HG03469 (cell line): Measurements from ENCODE around the gene RALB.
"Not testable (repeated sequence)": the region's sequence is repeated elsewhere in the genome, so short reads cannot be mapped to it uniquely, and the experiment has no call there.

Experiments used
- ATAC-seq: cut with Tn5 transposase; IDR thresholded peaks from one replicate; pipeline ENCODE4 v1.9.1; 2021; ENCODE audit warnings: mild to moderate bottlenecking, moderate library complexity, moderate number of reproducible peaks; ENCODE audit not compliant: unreplicated experiment

The RALB gene

DNA sequence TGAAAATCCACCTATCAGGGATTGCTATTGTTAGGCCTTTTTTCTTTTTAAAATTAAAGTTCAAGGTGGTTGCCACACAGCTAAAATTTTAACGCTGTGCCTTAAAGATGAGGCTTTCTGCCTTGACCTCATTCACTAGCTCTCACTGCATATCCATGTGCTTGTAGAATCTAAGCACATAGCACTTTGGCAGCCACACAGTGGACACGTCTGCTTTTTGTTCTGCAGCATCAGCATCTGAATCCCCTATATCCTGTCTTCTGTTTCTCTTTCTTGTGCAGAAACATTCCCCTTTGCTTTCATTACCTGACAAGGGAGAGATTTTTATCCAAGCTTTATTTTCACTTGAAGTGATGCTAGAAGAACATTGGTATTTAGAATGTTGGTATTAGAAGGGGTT, 38.1 kb downstream of the RALB start:
- ATAC-seq, result no peak

- no peak for ATAC-seq
Observed at GRCh38 chr2:120291401-120292311, 39.0 kb downstream of the RALB start.

- ATAC-seq, result peak; percentile 16
Observed at GRCh38 chr2:120293096-120294007, 40.7 kb downstream of the RALB start.

- ATAC-seq, result peak; percentile 91
Observed at GRCh38 chr2:120294008-120294340, 41.3 kb downstream of the RALB start.

DNA sequence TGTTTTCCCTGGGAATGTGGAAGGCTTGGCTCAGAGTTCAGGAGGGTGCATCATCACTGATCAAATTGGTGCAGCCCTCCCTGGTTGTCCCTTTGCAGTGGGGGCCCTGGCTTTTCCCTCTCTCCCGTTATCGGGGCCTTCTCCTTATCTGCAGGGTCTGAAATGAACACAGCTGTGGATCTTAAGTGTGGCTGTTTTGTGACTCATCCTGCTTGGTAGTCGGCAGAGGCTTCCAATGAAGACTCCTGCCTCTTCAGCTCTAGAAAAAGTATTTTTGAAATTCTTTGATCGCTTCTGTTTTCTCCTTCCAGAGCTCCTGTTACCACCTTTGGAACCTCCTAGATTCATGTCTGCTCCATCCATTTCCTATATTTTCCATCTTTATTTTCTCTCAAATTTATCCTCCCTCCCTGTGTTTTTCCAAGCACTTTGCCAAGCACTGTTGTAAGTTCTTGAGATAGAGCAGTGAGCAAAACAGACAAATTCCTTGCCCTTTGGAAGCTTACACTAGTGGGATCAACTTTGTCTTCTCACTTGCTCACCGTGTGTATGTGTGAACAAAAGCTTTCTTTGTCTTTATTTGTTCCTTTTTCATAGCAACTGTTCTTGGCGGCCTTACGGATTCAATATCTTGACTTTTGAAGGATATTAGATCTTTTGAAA, 45.7 kb downstream of the RALB start:
- no peak for ATAC-seq

DNA sequence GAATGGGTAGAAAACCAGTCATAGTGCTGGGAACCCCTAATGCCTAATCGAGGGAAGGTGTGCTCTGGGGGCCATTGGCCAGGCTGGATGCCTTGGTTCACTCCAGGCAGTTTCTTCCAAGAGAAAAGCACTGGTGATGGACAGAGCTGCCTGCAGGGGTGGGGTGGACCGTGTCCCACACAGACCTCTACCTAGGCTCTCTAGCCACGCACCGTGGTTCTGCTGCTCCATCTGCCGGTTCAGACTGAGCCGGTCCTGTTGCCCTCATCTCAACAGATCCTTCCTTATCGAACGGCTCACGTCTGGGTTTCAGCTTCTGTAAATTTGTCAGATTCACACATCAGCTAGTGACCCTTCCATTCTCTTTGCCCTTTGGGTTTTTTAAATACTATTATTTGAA, 46.4 kb downstream of the RALB start:
- no peak for ATAC-seq

DNA sequence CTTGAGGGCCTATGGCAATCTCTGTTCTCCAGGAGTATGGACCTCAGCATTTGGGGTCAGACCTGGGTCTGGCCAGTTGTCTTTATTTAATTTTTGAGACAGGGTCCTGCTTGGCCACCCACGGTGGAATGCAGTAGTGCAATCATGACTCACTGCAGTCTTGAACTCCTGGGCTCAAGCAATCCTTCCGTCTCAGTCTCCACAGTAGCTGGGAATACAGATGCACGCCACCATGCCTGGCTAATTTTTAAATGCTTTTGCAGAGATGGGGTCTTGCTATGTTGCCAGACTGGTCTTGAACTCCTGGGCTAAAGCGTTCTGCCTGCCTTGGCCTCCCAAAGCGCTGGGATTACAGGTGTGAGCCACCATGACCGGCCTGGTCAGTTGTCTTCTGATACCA, 46.9 kb downstream of the RALB start:
- ATAC-seq, result no peak

DNA sequence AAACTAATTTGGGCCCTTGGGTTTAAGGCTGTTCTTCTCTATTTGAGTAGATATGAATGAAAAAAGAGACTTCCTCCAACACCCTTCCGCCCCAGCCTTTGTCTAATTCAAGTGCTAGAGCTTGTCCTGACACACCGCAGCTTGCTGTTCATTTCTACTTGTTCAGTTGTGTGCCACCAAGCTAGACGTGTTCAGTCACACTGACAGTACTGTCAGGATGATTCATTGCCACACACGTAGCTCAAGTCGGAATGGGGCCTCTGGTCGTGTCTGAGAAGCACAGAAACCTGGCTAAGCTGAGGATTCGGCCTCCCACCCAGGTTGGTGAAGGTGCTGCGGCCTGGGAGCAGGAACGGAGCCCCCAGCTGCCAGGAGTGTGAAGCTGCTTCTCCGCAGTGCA, 47.7 kb downstream of the RALB start:
- ATAC-seq, result no peak

DNA sequence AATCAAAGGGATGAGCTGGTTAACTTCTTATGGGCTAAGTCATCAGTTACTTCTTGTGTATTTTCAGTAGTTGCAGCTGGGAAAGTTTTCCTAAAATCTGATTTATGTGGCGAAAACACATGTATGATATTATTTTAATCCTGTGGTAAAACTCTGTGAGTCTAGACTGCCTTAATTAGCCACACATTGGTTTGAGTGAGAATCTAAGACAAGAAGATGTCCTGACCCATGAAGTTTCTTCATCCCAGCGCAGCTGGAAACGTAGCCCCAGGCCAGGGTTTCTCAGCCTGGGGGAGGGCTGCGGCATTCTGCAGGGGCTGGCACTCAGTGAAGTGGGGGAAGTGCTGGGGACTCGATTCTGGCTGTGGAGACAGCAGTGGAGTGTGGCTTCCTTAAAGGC, 48.6 kb downstream of the RALB start:
- ATAC-seq, result no peak

DNA sequence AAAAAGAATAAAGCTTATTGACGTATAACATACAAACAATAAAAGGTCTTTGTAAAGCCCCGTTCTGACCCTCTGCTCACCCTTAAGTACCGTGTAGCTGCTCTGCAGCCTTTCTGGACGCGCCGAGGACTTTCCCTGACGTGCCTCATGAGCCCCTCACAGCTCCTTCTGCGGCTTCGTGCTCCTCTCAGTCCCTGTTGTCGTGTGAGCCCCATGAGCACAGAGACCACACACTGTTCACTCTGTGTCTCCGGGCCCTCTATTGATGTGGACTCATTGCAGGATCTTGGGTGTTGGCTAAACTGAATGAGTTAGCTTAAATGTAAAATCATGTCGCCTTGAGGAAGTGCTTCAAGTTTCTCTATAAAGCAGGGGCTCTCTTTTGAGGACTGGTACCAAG, 49.6 kb downstream of the RALB start:
- ATAC-seq, result no peak

DNA sequence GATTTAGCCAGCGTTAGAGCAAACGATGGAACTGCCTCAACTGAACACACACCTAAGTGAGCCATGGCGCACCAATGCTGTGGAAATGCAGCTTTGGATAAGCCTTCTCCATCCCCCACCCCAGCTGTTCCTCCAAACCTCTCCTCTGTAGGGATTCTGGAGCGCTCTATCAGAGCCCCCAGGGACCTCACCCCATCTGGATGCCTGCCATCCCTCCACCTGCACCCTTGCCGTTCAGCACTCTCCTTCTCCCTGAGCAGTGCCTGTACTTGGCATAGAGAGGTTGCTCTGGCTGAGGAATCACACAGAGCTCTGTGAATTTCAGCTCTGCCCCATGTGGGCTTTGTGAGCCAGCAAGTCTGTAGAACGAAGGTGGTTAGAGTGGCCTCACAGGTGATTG, 50.5 kb downstream of the RALB start:
- no peak for ATAC-seq

- ATAC-seq, result no peak
Observed at GRCh38 chr2:120305296-120305695, 52.6 kb downstream of the RALB start.

- no peak for ATAC-seq
Observed at GRCh38 chr2:120305937-120306490, 53.4 kb downstream of the RALB start.

- no peak for ATAC-seq
Observed at GRCh38 chr2:120307482-120307881, 54.8 kb downstream of the RALB start.

DNA sequence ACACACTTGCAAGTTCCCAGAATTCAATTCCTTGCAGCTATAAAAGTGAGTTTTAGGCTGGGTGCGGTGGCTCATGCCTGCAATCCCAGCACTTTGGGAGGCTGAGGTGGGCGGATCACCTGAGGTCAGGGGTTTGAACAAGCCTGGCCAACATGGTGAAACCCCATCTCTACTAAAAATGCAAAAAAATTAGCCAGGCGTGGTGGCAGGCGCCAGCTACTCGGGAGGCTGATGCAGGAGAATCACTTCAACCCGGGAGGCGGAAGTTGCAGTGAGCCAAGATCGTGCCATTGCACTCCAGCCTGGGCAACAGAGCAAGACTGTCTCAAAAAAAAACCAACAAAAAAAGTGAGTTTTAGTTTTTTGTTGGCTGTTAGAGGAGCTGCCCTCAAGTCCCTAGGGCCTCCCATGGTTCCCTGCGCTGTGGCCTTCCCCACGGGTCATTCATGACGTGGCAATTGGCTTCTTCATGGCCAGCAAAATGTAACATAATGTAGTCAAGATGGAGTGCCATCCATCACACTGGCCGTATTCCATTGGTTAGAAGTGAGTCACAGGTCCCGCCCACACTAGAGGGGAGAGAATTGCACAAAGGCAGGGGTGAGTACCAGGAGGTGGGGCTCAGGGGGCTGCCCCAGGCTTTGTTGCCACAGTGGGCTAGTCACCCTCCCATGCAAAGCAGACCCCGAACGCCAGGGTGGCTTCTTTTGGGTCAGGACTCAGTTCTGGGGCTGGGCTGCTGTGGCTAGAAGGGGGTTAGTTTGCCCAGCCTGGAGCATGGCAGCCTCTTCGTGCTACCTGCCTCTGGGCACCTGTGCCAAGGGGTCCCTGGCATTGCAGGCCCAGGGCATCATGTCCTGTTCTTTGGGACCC, 55.6 kb downstream of the RALB start:
- no peak for ATAC-seq

DNA sequence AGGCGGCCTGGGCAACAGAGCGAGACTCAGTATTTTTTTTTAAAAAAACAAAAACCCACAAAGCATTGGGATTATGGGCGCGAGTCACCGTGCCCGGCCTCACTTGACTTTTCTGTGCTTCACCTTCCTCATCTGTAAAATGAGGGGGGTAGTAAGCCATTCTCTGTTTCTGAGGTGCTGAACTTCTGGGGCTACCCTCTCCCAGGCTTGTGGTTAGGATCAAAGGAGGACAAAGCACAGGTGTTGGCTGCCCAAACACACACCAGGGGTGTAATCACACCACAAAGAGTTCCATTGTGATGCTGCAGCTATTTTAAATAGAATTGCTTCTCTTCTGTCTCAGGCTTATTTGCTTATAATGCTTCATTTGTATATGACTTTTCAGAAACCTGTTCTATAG, 57.5 kb downstream of the RALB start:
- peak; percentile 59 for ATAC-seq

DNA sequence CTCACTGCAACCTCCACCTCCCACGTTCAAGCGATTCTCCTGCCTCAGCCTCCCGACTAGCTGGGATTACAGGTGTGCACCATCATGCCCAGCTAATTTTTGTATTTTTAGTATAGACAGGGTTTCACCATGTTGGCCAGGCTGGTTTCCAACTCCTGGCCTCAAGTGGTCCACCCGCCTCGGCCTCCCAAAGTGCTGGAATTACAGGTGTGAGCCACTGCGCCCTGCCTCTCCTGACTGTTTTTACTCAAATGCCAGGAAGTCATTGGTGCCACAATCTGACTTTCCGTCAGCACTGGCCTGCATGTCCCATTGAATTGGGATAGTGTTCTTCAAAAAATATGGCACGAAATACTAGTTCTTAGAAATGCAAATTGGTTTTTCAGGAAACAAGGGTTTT, 58.2 kb downstream of the RALB start:
- not testable (repeated sequence) for ATAC-seq

GRCh38 chr2:120312076-120312475, 59.4 kb downstream of the RALB start:
- ATAC-seq, result no peak

DNA sequence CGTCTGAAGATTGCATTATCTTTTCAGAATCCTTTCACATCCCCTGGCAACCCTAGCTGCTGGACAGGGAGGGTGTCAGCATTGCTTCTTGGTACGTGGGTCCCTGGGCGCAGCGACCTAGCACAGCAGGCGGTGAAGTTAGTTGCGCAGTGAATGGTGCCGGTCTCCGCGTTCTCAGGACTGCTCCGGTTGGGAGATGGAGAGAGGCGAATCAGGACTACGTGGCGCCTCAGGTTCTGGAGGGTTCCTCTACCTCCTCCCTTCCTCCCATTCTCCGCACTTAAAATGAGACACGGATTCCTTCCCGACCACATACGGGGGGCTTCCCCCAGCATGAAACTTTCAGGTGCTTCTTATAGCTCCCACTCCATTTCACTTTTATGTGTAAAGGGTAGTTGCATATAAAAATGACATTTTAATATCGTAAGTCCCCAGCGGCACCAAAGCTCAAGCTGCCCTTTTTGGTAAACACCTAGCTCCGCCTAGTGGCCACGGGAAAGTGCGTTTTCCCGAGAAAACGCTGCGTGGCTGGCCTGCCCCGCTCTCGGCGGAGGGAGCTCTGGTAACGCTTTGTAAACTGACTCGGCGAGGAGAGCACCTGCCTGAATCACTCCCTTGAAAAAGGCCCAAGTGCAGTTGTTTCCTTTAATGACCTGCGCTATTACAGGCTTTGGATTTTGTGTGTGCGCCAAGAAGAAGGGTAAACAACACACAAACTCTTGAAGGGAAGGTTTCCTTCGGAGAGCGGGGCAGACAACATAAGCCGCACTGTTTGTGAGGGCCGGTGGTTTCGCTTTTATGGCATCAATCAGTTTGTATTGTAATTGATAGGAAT, 60.4 kb downstream of the RALB start:
- no peak for ATAC-seq
